Esophagus squamous epithelium (tissue), 5 donors: Measurements from ENCODE around the gene PSMB8. TPM values are rescaled to one million over a fixed set of nuclear protein-coding genes. Genes with fewer than 3 reads are reported as not detected.

Experiments
- DNase-seq: peaks from one replicate; lab custom pipeline; 2025; lab: John Stamatoyannopoulos, UW
- H3K27ac ChIP-seq, 4 donors: fragments of 200-600 bp; sonication (generic); one replicate each; pipeline ENCODE4 v1.5.1; 2016 to 2019; ENCODE audit warnings: mild to moderate bottlenecking in 1 of 4
- H3K27me3 ChIP-seq, 4 donors: fragments of 200-600 bp; sonication (generic); 1 replicate in 3 of 4; 2 replicates in 1 of 4; pipeline versions ENCODE4 v1.5.1 to v1.6.0; 2017 to 2021; ENCODE audit warnings: antibody characterized with exemption in 1 of 4
- H3K36me3 ChIP-seq, 3 donors: fragments of 200-600 bp; sonication (generic); one replicate each; pipeline ENCODE4 v1.5.1; 2016 to 2019
- H3K4me1 ChIP-seq, 3 donors: fragments of 200-600 bp; sonication (generic); one replicate each; pipeline ENCODE4 v1.5.1; 2017 to 2019
- H3K4me3 ChIP-seq, 4 donors: fragments of 200-600 bp; sonication (generic); 1 replicate in 3 of 4; 2 replicates in 1 of 4; pipeline ENCODE4 v1.5.1; 2016 to 2019; ENCODE audit warnings: mild to moderate bottlenecking in 2 of 4, moderate library complexity in 1 of 4
- H3K9me3 ChIP-seq, 3 donors: fragments of 200-600 bp; sonication (generic); one replicate each; pipeline ENCODE4 v1.5.1; 2016 to 2019
- POLR2A ChIP-seq, 4 donors: fragments of 450-650 bp; IDR thresholded peaks; one replicate each; pipeline ENCODE4 v1.6.1; 2017; ENCODE audit warnings: antibody characterized with exemption in 4 of 4, mild to moderate bottlenecking in 4 of 4, moderate library complexity in 3 of 4
- WGBS, 2 donors: methylation state at CpG; one replicate each; pipeline ENCODE4 v1.1.5; 2018; 5-methylcytosine and 5-hydroxymethylcytosine counted together
- intact Hi-C: fragments of 100-400 bp; cut with DNase I; formaldehyde crosslinking; loops from one replicate; pipeline ENCODE4 v1.15.0; 2022
- total RNA-seq, 4 donors: library from RNA; depleted of rRNA; stranded (reverse); fragments of >200 nt; gene quantifications; one replicate each; pipeline ENCODE4 v1.1.0, GENCODE V29; 2016
- TF ChIP-seq, protein P1 (sequence below), 6 experiments: fragments of 450-650 bp in 4 of 6; fragments of 200-600 bp in 2 of 6; sonication (generic) in 2 of 6; IDR thresholded peaks; one replicate each; pipeline ENCODE4 v1.5.1; 2016 to 2019; ENCODE audit warnings: antibody characterized with exemption in 6 of 6, mild to moderate bottlenecking in 4 of 6, moderate library complexity in 4 of 6
- donor health status: DM: yes; HTN: yes; CAD: no.

The PSMB8 gene
- total RNA-seq, 4 donors from 2014 or later = 21.6 to 135 (median 42.2) TPM

GRCh38 chr6:32803416-32803815 is 40.4 kb downstream of the PSMB8 start:
- H3K4me1 ChIP-seq = no peaks in the 10 kb centered on the region
- intact Hi-C loops = no loop called here
- TF ChIP-seq, protein P1, sequence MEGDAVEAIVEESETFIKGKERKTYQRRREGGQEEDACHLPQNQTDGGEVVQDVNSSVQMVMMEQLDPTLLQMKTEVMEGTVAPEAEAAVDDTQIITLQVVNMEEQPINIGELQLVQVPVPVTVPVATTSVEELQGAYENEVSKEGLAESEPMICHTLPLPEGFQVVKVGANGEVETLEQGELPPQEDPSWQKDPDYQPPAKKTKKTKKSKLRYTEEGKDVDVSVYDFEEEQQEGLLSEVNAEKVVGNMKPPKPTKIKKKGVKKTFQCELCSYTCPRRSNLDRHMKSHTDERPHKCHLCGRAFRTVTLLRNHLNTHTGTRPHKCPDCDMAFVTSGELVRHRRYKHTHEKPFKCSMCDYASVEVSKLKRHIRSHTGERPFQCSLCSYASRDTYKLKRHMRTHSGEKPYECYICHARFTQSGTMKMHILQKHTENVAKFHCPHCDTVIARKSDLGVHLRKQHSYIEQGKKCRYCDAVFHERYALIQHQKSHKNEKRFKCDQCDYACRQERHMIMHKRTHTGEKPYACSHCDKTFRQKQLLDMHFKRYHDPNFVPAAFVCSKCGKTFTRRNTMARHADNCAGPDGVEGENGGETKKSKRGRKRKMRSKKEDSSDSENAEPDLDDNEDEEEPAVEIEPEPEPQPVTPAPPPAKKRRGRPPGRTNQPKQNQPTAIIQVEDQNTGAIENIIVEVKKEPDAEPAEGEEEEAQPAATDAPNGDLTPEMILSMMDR (IDR thresholded peaks at IDR 0.05) = no peak
- TF ChIP-seq POLR2A (IDR thresholded peaks at IDR 0.05) = no peak

GRCh38 chr6:32799740-32800139 is 44.1 kb downstream of the PSMB8 start:
- intact Hi-C loops = loop anchor here (5.0 kb wide), 1 partner anchor 387 kb away; no protein-coding TSS in a partner anchor
- no peaks in the 10 kb centered on the region for H3K9me3 ChIP-seq
- no peak for DNase-seq
- no peaks in the 10 kb centered on the region for H3K36me3 ChIP-seq
- WGBS, 2 donors = 77 to 83% methylated on average over 3 of the region's 3 CpGs
- no peak overlapping the region for H3K27ac ChIP-seq
- TF ChIP-seq, protein P1 (IDR thresholded peaks at IDR 0.05) = no peak
- TF ChIP-seq POLR2A (IDR thresholded peaks at IDR 0.05) = no peak
- H3K4me3 ChIP-seq = no peak overlapping the region
- peaks cover 3 to 12% (median 7%) of the 10 kb centered on the region in 3 donors for H3K4me1 ChIP-seq
- H3K27me3 ChIP-seq = peaks cover 0 to 90% (median 2%) of the 10 kb centered on the region in 4 donors

More at GRCh38 chr6:32803416-32803815, 40.4 kb downstream of the PSMB8 start:
- 48 to 76% methylated on average over 2 of the region's 2 CpGs for WGBS, 2 donors
- Histone ChIP-seq H3K27ac (no peak overlapping the region), H3K4me3 (no peak overlapping the region), H3K27me3 (peaks cover 0 to 86% (median 4%) of the 10 kb centered on the region in 4 donors), H3K9me3 (no peaks in the 10 kb centered on the region), H3K36me3 (no peaks in the 10 kb centered on the region)
- no peak for DNase-seq

GRCh38 chr6:32799168-32799567 is 44.7 kb downstream of the PSMB8 start:
- intact Hi-C loops = loop anchor here (5.0 kb wide), 1 partner anchor 387 kb away; no protein-coding TSS in a partner anchor
- WGBS, 2 donors = 82 to 100% methylated on average over 3 of the region's 3 CpGs
- no peak for DNase-seq
- TF ChIP-seq, protein P1 (IDR thresholded peaks at IDR 0.05) = no peak
- no peak for TF ChIP-seq POLR2A (IDR thresholded peaks at IDR 0.05)
- Histone ChIP-seq H3K27ac (no peak overlapping the region), H3K4me1 (peaks cover 3 to 12% (median 7%) of the 10 kb centered on the region in 3 donors), H3K27me3 (peaks cover 0 to 91% (median 2%) of the 10 kb centered on the region in 4 donors), H3K36me3 (no peaks in the 10 kb centered on the region), H3K4me3 (no peak overlapping the region), H3K9me3 (no peaks in the 10 kb centered on the region)

- WGBS, 2 donors = 5 to 7% methylated on average over 30 of the region's 30 CpGs
- peak overlapping the region in 3 of 4 donors; percentile 11 to 49 (median 15) for H3K4me3 ChIP-seq
- TF ChIP-seq POLR2A (IDR thresholded peaks at IDR 0.05) = no peak
- TF ChIP-seq, protein P1 (IDR thresholded peaks at IDR 0.05) = peak; percentile 91 to 97 (median 94)
- no peaks in the 10 kb centered on the region for H3K36me3 ChIP-seq
- no peak for DNase-seq
- peaks cover 0 to 92% (median 4%) of the 10 kb centered on the region in 4 donors for H3K27me3 ChIP-seq
- H3K4me1 ChIP-seq = peaks cover 3 to 12% (median 7%) of the 10 kb centered on the region in 3 donors
- no peaks in the 10 kb centered on the region for H3K9me3 ChIP-seq
- H3K27ac ChIP-seq = peak overlapping the region in 1 of 4 donors; percentile 2
- intact Hi-C loops = loop anchor here (5.0 kb wide), 1 partner anchor 385 kb away; no protein-coding TSS in a partner anchor
These were observed 46.7 kb downstream of the PSMB8 start for GRCh38 chr6:32796848-32797776.

DNA sequence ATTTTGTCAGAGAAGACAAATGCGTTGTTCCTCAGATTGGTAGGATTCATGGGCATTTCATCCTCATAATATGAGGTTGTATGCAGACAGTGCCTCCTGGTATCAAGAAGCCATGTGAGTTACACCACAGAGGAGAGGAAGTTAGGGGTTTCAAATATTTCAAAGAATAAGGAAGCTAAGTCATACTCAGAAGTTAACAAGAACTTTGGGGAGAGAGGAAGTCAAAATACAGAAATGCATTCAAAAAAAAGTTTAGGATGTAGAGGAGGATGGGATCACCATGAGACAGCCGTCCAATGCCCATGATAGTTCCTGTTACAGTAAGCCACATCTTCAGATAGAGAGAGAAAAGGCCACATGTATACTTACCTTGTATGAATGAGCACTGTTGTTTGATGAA is 49.3 kb downstream of the PSMB8 start:
- TF ChIP-seq POLR2A (IDR thresholded peaks at IDR 0.05) = no peak
- TF ChIP-seq, protein P1 (IDR thresholded peaks at IDR 0.05) = no peak
- H3K4me3 ChIP-seq = no peak overlapping the region
- H3K9me3 ChIP-seq = no peaks in the 10 kb centered on the region
- peaks cover 0 to 90% (median 2%) of the 10 kb centered on the region in 4 donors for H3K27me3 ChIP-seq
- no peak overlapping the region for H3K27ac ChIP-seq
- H3K4me1 ChIP-seq = peaks cover 3 to 12% (median 7%) of the 10 kb centered on the region in 3 donors
- H3K36me3 ChIP-seq = no peaks in the 10 kb centered on the region
- intact Hi-C loops = no loop called here
- WGBS, 2 donors = 47 to 61% methylated on average over 2 of the region's 2 CpGs
- DNase-seq = no peak
